Cardiac septum (tissue), 1 donor: Measurements from ENCODE around the gene ADARB2. TPM values are rescaled to one million over a fixed set of nuclear protein-coding genes. Genes with fewer than 3 reads are reported as not detected.
A peak's percentile ranks its signal among the peaks of the same experiment; 100 is the strongest.

Experiments
- DNase-seq: peaks from one replicate; pipeline ENCODE4 v3.0.0-alpha.2; 2020; ENCODE audit warnings: low spot score
- intact Hi-C: fragments of 100-400 bp; cut with DNase I; formaldehyde crosslinking; loops from one replicate; pipeline ENCODE4 v1.14.0; 2022
- total RNA-seq: library from RNA; stranded (reverse); fragmentation: NEBNext Ultra II Directional; extraction: Animal tissue kit (Norgen Biotek cat#: 25700); gene quantifications from one replicate; pipeline ENCODE4 v1.2.1, GENCODE V29; 2021
- donor health status: DM: no; HTN: no; CAD: no.

ADARB2 gene
- total RNA-seq, 1 donor from 2014 or later = not detected

DNA sequence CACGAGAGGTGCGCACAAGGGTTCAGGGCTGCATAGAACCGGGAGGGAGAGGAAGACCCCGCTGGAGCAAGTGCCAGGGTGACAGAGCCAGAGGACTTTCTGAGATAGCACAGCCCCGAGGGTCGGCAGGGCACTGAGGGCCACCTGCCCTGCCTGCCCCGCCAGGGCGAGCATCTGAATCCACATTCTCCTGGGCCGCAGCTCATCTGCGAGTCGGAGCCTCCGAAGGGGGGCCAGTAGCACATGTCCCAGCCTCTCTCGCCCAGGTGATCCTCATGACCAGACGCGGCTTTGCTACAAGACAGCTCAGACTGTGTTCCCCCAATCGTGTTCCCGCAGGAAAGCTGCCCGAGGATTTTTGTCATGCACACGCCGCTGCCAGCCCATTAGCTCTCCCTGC lies 71.2 kb downstream of the ADARB2 start:
- intact Hi-C loops = no loop called here
- no peak for DNase-seq

DNA sequence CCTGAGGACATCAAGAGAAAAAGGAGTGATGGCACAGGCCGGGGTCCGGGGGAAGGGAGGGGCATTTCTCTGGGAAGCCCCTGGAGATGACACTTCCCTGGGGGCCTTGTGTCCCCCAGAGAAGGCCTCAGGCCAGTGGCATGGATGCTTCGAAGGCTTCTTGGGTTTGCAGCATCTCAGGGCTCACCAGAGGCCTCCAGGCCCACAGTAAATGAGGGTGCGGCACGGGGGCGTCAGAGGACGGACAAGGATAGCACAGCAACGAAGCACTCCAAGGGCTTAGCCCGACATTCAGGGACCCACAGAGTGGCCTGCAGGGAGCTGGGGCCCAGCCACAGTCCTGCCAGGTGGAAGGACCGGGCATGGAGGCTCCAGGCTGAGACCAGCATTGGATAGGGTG lies 71.6 kb downstream of the ADARB2 start:
- DNase-seq = no peak
- intact Hi-C loops = no loop called here

DNA sequence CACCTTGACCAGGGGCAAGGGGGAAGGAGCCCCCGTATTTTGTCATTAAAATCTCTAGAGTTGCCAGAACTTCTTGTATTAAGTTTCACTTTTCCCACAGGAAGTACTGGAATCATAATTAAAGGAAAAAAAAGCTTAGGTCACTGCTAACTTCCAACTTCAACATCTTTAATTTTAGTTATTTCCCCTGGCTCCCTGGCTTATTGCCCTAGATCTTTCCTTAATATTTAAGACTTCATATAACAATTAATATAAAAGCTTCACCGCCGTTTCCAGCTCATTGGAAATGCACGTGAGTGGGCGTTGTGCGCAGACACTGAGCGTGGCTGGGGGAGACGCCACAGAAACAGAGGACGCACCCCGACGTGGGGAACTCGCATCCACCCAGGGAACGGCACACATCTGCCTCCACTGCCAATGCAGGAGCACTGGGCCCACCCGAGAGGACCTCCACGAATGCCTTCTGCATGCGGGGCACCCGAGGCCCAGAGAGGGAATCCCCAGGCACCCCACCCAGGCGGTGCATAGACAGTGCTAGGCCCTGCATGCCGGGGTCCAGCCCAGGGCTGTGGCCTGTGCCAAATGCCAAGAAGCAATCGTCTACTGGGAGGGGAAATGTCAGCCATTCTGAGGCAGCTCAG lies 72.2 kb downstream of the ADARB2 start:
- intact Hi-C loops = no loop called here
- no peak for DNase-seq

DNA sequence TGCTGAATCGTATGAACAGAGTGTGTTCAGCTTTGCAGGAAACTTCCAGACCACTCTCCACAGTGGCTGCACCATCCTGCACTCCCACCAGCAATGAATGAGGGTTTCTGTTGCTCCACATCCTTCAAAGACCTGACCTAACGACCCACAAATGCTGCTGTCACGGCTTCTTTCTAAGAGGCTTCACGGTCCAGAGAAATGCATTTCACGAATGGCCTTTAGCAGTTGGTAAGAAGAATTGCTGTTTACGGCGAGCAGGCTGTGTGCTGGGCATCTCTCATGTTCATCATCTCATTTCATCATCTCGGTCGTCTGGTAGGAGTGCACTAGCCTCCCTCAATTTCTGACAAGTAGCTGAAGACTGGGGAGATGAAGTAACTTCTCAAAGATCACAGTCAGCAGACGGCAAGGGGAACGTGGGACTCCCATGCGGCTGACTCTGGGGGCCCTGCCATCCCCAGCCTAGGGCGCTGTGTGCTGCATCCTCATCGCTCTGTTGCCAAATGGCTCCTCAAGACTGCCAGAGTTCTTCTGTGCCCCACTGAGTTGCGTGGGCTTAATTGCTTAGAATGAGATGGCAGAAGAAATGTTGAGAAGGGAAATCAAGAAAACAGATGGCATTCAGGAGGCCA lies 72.9 kb downstream of the ADARB2 start:
- no peak for DNase-seq
- intact Hi-C loops = no loop called here

DNA sequence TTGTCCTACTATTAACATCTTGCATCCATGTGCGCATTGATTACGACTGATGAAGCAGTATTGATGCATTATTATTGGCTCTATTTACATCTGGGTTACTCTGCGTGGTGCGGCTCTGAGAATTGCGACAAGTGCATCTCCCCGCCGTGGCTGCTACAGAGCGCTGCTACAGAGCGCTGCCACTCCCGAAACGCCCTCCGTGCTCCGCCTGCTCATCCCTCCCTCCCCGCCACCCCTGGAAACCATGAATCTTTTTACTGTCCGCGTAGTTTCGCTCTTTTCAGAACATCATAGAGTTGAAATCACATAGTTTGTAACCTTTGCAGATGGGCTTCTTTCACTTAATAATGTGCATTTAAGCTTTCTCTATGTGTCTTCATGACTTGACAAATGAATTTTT lies 74.1 kb downstream of the ADARB2 start:
- intact Hi-C loops = no loop called here
- DNase-seq = no peak

DNA sequence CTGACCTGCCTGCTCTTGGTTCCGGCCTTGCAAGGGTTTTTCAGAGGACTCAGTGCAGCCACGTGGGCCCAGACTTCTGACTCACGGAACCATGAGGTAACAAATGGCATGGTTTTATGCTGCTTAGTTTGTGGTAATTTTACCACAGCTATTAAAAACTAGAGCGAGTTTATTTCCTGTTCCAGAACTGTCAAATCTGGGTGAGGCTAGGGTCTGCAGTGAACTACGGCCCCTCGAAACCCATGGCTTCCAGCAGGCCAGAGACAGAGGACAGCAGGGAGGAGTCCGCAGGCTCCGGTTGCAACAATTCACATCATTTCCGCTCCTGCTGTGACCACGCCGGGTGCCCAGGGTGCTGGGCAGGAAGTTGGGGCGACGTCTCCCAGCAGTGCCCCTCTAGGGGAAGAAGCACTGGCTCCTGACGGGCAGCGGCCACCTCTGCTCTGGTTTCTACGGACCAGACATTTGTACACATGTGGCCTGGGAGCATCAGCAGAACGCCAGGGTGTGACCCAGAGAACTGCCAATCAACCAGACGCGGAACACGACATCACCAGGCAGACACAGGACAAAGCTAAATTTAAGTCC lies 74.8 kb downstream of the ADARB2 start:
- intact Hi-C loops = no loop called here

DNA sequence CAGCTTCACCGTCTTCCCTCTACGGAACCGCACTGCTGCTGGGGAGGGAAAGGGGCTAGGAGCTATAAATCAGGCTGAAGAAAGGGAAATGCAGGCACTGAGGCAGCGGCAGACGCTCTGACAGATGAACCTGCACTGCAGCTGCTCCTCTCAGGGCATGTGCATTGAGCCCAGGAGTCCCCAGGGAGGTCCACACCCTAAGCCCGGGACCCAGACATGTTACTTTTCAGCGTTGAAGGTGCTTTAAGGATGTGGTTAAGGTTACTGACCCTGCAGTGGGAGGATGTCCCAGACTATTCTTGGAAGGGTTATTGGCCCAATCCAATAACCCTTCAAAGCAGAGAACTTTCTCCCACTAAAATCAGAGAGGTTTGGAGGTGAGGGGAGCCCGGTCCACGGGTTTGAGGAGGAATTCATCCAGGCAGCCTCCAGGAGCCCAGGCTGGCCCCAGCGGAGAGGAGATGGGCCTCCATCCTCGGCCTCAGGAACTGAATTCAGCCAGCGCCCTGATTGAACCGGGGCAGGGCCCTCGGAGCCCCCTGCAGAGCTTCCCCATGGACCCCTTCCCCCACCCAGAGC lies 75.4 kb downstream of the ADARB2 start:
- intact Hi-C loops = no loop called here
- no peak for DNase-seq

More for the DNA sequence above, 74.8 kb downstream of the ADARB2 start:
- no peak for DNase-seq

DNA sequence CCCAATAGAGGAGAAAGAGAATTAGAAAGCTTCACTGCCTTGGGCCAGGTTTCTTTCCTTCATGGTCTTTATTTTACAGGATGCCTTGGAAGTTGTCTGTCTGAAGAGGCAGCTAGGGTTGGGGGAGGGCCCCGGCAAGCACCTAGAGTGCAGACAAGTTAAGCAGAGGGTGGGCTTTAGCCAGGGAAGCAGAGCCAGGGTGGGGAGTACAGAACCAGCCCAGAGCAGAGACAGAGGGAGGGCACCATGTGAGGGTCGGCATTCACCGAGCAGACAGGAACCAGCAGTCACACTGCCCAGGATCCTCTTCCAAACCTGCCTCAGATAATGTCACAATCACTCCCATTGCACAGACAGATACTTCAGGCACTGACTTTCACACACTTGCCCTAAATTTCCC lies 75.9 kb downstream of the ADARB2 start:
- no peak for DNase-seq
- intact Hi-C loops = no loop called here

DNA sequence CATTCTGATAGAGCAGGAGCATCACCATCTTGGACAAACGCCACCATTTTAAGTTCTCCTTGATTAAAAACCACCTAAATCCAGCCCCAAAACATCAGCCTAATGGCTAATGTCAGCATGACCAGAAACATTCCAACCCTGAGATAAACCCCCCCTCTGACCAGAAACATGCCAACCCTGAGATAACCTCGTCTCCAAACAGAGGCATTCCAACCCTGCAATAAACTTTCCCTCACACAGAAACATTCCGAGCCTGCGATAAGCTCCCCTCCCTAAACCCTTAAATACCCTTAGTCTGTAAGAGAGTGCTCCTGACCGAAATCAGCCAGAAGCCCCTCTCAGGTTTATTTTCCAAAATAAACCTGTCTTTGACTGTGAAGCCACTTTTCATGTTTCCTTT lies 76.5 kb downstream of the ADARB2 start:
- intact Hi-C loops = no loop called here
- DNase-seq = no peak

DNA sequence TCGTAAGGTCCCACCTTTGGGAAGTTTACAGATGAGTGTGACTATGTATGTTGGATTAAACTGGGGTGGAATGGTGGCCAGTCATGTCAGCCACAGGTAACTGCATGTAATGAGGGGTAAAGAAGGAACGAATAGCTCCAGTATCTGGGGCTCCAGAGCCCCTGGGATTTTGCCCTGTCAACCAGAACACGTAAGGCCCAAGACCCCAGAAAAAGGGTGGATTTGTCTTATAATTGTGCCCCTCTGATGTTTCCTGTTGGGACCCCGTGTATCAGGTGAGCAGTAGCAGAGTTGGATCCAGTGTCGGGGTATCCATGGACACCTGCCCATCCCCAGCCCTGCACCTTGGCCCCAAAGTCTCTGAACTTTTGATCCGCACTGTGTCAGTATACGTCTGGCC lies 76.9 kb downstream of the ADARB2 start:
- DNase-seq = no peak

DNA sequence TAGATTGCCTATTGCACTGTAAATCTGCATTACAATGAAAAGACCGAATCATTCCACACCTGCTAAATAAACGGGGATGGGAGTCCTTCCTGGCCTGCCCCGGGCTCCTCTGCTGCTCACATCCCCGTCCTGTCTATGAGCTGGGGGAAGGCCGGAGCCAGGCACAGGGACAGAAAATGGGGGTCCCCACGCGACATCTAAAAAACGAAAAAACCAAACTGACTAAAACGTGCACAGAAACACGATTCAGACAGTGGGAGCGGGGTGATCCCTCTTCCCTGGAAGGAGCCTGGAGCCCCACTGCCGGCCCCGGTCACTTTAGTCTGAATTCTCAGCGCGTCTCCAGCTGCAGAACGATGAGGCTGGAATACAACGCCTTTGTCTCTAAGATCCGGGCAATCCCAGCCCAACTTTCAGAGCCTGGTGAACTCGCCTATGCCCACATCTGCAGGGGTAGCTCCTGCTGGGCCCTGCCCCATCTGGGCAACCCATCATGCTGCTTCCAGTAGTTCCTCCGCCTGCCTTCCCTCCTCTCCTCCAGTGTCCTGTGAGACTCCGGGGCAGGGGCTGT lies 78.0 kb downstream of the ADARB2 start:
- no peak for DNase-seq
- intact Hi-C loops = no loop called here

More for the DNA sequence above, 76.9 kb downstream of the ADARB2 start:
- intact Hi-C loops = no loop called here

DNA sequence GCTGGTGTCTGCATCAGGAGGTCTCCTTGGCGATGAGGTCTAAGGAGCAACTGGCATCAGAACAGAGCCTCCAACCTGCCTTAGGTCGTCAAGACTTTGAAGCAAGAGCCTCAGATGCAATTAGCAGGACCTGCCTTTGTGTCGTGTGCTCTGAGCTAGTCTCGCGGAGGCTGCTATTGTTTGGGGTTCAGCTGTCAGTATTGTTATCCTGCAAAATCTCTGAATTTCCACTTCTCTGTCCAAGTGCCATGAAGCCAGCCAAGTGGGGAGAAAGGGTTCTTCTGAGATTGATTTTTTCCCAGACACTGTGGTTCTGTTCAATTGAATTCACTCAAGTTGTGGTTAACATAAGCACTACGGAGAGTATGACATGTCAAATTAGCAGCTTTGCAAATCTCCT lies 78.7 kb downstream of the ADARB2 start:
- DNase-seq = no peak
- intact Hi-C loops = no loop called here

DNA sequence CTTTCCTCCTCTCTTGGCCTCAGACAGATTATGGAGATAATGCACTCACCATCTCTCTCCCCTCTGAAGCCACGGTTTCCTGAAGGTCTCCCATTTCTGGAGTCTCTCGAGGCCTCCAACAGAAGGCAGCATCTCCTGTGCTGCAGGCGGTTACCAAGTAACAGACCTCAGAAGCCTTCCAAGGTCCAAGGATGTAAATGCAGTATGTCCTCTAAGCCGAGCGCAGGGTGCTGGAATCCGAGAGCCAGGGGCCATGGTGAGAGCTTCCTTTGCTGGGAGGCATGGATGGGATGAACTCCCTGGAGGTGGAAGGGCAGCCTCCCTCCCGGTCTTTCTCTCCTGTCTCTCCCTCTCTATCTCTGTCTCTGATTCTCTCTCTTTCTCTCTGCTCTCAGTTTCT lies 79.8 kb downstream of the ADARB2 start:
- peak; percentile 33 for DNase-seq
- intact Hi-C loops = no loop called here

DNA sequence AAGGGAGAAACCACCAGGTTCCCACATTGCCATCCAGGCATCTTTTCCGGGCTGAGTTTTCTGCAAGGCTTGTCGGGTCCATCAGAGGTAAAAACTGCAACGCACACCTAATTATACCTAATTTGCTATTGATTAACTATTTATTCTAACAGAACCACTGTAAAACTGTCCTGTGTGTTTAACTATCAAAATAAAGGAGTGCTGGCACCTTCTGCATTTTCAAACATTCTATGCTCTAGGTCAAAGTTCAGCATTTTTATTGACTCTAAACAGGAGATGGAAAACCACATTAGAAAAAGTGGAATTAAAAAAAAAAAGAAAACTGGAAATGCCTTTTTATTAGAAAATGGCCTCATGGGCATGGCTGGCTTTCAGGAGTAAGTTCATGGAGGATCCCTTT lies 82.0 kb downstream of the ADARB2 start:
- no peak for DNase-seq
- intact Hi-C loops = no loop called here

DNA sequence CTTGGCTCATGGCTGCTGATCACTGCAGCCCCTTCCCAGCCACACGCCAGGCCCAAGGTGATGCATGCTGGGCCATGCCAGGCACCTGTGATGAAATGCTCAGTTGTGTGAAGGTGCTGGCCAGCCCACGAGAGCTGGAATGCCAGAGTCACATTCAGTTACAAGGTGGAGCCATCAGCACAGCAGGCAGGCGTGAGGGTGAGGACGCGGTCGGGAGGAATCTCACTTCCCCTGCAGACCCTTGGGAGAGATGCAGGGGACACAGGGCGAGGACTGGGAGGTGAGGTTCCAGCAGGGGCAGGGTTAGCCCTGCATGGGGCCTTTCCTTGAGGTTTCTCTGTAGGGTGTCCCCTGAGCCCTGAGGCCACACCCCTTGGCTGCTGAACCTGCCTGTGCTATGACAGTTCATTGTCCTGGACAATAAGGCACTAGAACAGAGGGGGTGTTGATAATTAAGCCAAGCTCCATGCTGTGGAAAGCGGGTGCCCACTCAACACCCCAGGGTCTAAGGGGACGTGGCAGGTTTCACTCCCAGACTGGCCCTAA lies 82.4 kb downstream of the ADARB2 start:
- intact Hi-C loops = no loop called here
- DNase-seq = peak; percentile 56

DNA sequence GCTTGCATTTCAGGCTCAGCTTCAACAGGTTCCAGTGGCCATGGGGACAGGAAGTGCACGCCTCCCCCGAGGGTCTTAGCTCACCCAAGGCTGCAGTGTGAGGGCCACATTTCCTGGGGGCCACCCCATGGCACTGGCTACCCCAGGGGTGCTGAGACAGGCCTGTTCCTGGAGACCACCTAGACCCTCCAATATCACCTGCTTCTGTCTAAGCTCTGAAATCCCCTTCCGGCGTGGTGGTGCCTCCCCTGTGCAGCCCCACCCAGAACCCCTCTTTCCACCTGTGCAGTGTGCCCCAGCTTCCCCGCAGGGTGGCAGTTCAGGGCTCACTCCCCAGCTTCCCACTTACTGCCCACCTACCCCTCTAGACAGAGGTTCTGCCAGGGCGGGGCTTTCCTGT lies 83.1 kb downstream of the ADARB2 start:
- intact Hi-C loops = no loop called here
- DNase-seq = no peak

DNA sequence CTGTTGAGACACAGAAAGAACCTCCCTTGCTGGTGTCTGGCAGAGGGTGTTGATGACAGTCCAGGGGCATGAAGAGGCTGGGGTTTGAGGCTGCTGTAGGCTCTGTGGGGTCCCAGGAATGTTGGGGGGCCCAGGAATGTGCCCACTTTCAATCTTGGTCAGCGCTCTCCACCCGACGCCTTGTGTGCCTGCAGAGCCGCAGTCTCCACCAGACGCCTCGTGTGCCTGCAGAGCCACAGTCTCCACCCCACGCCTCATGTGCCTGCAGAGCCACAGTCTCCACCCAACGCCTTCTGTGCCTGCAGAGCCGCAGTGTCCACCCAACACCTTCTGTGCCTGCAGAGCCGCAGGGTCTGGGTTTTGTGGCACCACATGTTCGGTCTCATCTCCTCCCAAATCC lies 84.0 kb downstream of the ADARB2 start:
- DNase-seq = no peak
- intact Hi-C loops = no loop called here

DNA sequence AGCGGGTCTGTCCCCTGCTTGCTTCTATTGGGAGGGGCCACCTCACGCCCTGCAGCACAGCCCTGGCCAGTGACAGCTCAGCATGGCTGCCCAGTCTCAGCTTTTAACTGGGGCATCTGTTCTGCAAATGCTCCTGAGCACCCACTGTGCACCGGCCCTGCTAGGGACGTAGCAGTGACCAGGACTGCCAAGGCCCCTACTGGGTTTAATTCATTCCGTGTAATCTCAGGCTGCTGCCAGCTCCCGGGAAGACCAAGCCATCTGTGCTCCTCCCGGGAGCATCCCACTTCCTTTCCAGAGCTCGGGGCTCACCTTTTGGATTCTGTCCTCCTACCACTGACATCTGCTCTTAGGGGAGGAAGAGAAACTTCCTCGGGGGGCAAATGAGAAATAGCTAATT lies 85.2 kb downstream of the ADARB2 start:
- intact Hi-C loops = no loop called here
- peak; percentile 66 for DNase-seq

DNA sequence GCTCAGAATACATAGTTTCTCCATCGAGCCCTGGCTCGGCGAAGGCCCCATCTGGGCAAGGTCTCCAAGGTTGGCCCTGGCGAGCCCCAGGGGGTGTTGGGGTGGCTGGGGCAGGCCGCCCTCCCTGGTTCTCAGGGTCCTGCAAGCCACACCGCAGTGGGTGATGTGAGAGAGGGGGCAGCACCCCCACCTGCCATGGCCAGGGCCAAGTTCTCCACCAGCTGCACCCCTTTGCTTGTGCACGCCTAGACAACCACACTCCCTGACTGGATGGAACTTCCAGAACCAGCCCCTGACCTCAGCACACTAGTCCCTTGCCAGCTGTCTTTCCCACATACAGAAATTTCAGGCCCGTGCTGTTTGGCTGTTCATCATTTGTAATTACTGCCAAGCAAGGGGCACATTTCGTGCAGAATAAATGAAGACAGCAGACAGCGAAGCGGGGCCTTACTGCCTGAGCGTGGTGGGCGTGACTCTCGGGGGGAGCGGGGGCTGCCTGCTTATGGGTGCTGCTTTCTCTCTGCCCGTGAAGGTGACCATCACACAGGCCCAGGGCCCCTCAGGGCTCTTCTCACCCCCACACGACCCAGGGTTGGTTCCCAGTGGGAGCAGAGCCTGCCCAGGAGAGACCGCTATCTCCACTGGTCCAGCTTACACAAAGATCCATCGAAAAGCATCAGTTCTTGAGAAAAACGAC lies 85.9 kb downstream of the ADARB2 start:
- peak; percentile 39 for DNase-seq
- intact Hi-C loops = no loop called here
